ENCODE measurements around the gene FILIP1L. TPM values are rescaled to one million over a fixed set of nuclear protein-coding genes. Genes with fewer than 3 reads are reported as not detected.

The FILIP1L gene
- total RNA-seq, 4 donors from 2014 or later: 87.1 to 115 (median 99.6) TPM

- in situ Hi-C loops (cut with MboI; ENCODE audit: low sequenced_read_pairs in 4 of 4): loop anchor here in 1 of 4 donors (25.0 kb wide), 1 partner anchor 893 kb away; the partner anchor contains the start of gene TFG
- Histone ChIP-seq H3K4me1 (peaks cover 26 to 38% of the 10 kb centered on the region in 2 donors), H3K27ac (peak overlapping the region; percentile 89 to 98 (median 91)), H3K4me3 (peak overlapping the region; percentile 67 to 78 (median 69)), H3K36me3 (no peaks in the 10 kb centered on the region), H3K27me3 (no peaks in the 10 kb centered on the region), H3K9me3 (no peaks in the 10 kb centered on the region)
- peak; percentile 51 to 56 for ATAC-seq
- no peak for TF ChIP-seq CTCF (IDR thresholded peaks at IDR 0.05 in 4 of 5, conservative IDR thresholded peaks at IDR 0.05 in 1 of 5)
- TF ChIP-seq POLR2A (IDR thresholded peaks at IDR 0.05): peak; percentile 21 to 23
- no peak for DNase-seq
- intact Hi-C loops (cut with DNase I; ENCODE audit: low total_unique reads): loop anchor here (5.0 to 10.0 kb wide), 6 partner anchors 443 to 1864 kb away; partner anchors contain the start of genes CLDND1, LNP1, NIT2 and PCNP
These were observed 295.5 kb downstream of the FILIP1L start for GRCh38 chr3:99818818-99819217.

- Histone ChIP-seq H3K27ac (peak within 1 kb of the TSS; percentile 89 to 98 (median 91)), H3K4me3 (peak within 1 kb of the TSS; percentile 67 to 78 (median 69)), H3K27me3 (no peaks in the 10 kb centered on the region), H3K36me3 (no peaks in the 10 kb centered on the region), H3K4me1 (peaks cover 26 to 38% of the 10 kb centered on the region in 2 donors), H3K9me3 (no peaks in the 10 kb centered on the region)
- peak; percentile 91 to 92 for DNase-seq
- in situ Hi-C loops (cut with MboI; ENCODE audit: low sequenced_read_pairs in 4 of 4) (loop anchor here in 1 of 4 donors (25.0 kb wide), 1 partner anchor 895 kb away; the partner anchor contains the start of gene TFG), intact Hi-C loops (cut with DNase I; ENCODE audit: low total_unique reads) (loop anchor here (5.0 to 10.0 kb wide), 6 partner anchors 445 to 1863 kb away; partner anchors contain the start of genes CLDND1, LNP1, NIT2 and PCNP)
- ATAC-seq: peak; percentile 90
- TF ChIP-seq CTCF (IDR thresholded peaks at IDR 0.05 in 4 of 5, conservative IDR thresholded peaks at IDR 0.05 in 1 of 5) (peak; percentile 37 to 51 (median 47)), POLR2A (IDR thresholded peaks at IDR 0.05) (peak; percentile 83)
These were observed 296.7 kb downstream of the FILIP1L start, which contains the start of gene CMSS1 for GRCh38 chr3:99817437-99818240. Gene CMSS1, plus strand, starts transcription at chr3:99817862.

GRCh38 chr3:99817047-99817436 lies 297.3 kb downstream of the FILIP1L start:
- Histone ChIP-seq H3K36me3 (no peaks in the 10 kb centered on the region), H3K27me3 (no peaks in the 10 kb centered on the region), H3K9me3 (no peaks in the 10 kb centered on the region), H3K27ac (peak overlapping the region; percentile 89 to 98 (median 91)), H3K4me3 (peak overlapping the region; percentile 67 to 78 (median 69)), H3K4me1 (peaks cover 26 to 37% of the 10 kb centered on the region in 2 donors)
- no peak for TF ChIP-seq POLR2A (IDR thresholded peaks at IDR 0.05)
- TF ChIP-seq CTCF (IDR thresholded peaks at IDR 0.05 in 4 of 5, conservative IDR thresholded peaks at IDR 0.05 in 1 of 5): no peak
- ATAC-seq (peak; percentile 17 to 24), DNase-seq (peak; percentile 16 to 31)
- intact Hi-C loops (cut with DNase I; ENCODE audit: low total_unique reads) (loop anchor here (5.0 to 10.0 kb wide), 6 partner anchors 445 to 1862 kb away; partner anchors contain the start of genes CLDND1, LNP1, NIT2 and PCNP), in situ Hi-C loops (cut with MboI; ENCODE audit: low sequenced_read_pairs in 4 of 4) (loop anchor here in 1 of 4 donors (25.0 kb wide), 1 partner anchor 895 kb away; the partner anchor contains the start of gene TFG)

- in situ Hi-C loops (cut with MboI; ENCODE audit: low sequenced_read_pairs in 4 of 4): loop anchor here in 1 of 4 donors (25.0 kb wide), 1 partner anchor 902 kb away; the partner anchor contains the start of gene TFG
- no peak for TF ChIP-seq CTCF (IDR thresholded peaks at IDR 0.05 in 4 of 5, conservative IDR thresholded peaks at IDR 0.05 in 1 of 5)
- TF ChIP-seq POLR2A (IDR thresholded peaks at IDR 0.05): no peak
- DNase-seq (no peak), ATAC-seq (peak in 1 of 2 donors; percentile 25)
- Histone ChIP-seq H3K27me3 (no peaks in the 10 kb centered on the region), H3K4me3 (no peak overlapping the region), H3K4me1 (peaks cover 5 to 7% of the 10 kb centered on the region in 2 donors), H3K9me3 (no peaks in the 10 kb centered on the region), H3K27ac (no peak overlapping the region), H3K36me3 (no peaks in the 10 kb centered on the region)
- intact Hi-C loops (cut with DNase I; ENCODE audit: low total_unique reads): loop anchor here (5.0 to 10.0 kb wide), 3 partner anchors 1502 to 1856 kb away; partner anchors contain the start of gene PCNP
These were observed 303.9 kb downstream of the FILIP1L start for GRCh38 chr3:99810403-99810802.
